GM12801 (cell line): ENCODE results near the gene NTNG1.

Source experiments
- CTCF ChIP-seq: IDR thresholded peaks from one replicate; pipeline ENCODE4 v1.5.1; 2011; ENCODE audit warnings: control low read depth; ENCODE audit not compliant: insufficient read length; ENCODE audit errors: extremely low read depth

NTNG1 gene

GRCh38 chr1:107413546-107413945, 272.7 kb downstream of the NTNG1 start:
- no peak for TF ChIP-seq CTCF

- TF ChIP-seq CTCF = no peak
These were observed 273.1 kb downstream of the NTNG1 start for GRCh38 chr1:107413951-107414350.

GRCh38 chr1:107414550-107414949, 273.7 kb downstream of the NTNG1 start:
- no peak for TF ChIP-seq CTCF

- TF ChIP-seq CTCF = no peak
These were observed 274.4 kb downstream of the NTNG1 start for GRCh38 chr1:107415241-107415640.

GRCh38 chr1:107419003-107419402, 278.2 kb downstream of the NTNG1 start:
- TF ChIP-seq CTCF = no peak

- TF ChIP-seq CTCF = no peak
These were observed 282.1 kb downstream of the NTNG1 start for GRCh38 chr1:107422901-107423300.

- no peak for TF ChIP-seq CTCF
These were observed 289.8 kb downstream of the NTNG1 start for GRCh38 chr1:107430540-107431228.
